ENCODE data around the gene NOL11. TPM values are rescaled to one million over a fixed set of nuclear protein-coding genes. Genes with fewer than 3 reads are reported as not detected.

The NOL11 gene
- total and polyA plus RNA-seq, 2 of the 4 experiments (the other 2 are of a cell fraction), result 26.2 to 58.3 TPM

- no peaks in the 10 kb centered on the region for H3K79me1 ChIP-seq (ENCODE audit: low read depth in 1 of 2, low read length in 2 of 2)
- in situ Hi-C loops (cut with MboI; ENCODE audit: low sequenced_read_pairs), result loop anchor here (5.0 kb wide), 1 partner anchor 313 kb away; no protein-coding TSS in a partner anchor
- ATAC-seq (ENCODE audit: low read depth) (no peak), DNase-seq (no peak)
- no peak overlapping the region for H3K9ac ChIP-seq (ENCODE audit: low read depth, low read length)
- H3K9me1 ChIP-seq (ENCODE audit: insufficient read depth, low read length), result 0 out of 2 replicates have a peak, but pooled peaks cover 4% of the 10 kb centered on the region
- H3K36me3 ChIP-seq (ENCODE audit: control insufficient read depth, insufficient read depth, low read length), result no peaks in the 10 kb centered on the region; the same call in 1 of the 2 replicates
- no peak overlapping the region for H3K14ac ChIP-seq (replicated peaks; ENCODE audit: low read depth, low read length)
- H3K18ac ChIP-seq (ENCODE audit: low read depth, low read length), result no peak overlapping the region
- TF ChIP-seq RFX5 (IDR thresholded peaks at IDR 0.05; ENCODE audit: low read depth, low read length), result no peak
- TF ChIP-seq POLR2A (IDR thresholded peaks at IDR 0.05; ENCODE audit: low read depth, low read length), result no peak
- TF ChIP-seq NFE2L2 (IDR thresholded peaks at IDR 0.05; ENCODE audit: low read depth, low read length), result no peak
- TF ChIP-seq FOS (IDR thresholded peaks at IDR 0.05; ENCODE audit: low read depth, low read length), result no peak
- TF ChIP-seq CHD1 (IDR thresholded peaks at IDR 0.05; ENCODE audit: low read depth, low read length), result no peak
- no peak overlapping the region for H3K4me3 ChIP-seq (ENCODE audit: insufficient read depth, low read depth, low read length)
- H3K9me3 ChIP-seq (ENCODE audit: control insufficient read depth, insufficient read depth, low read length), result no peaks in the 10 kb centered on the region
- H4K91ac ChIP-seq (ENCODE audit: insufficient read depth, low read depth, low read length), result no peak overlapping the region
- no peak overlapping the region for H4K5ac ChIP-seq (ENCODE audit: low read depth, low read length)
- no peak overlapping the region for H4K8ac ChIP-seq (ENCODE audit: low read depth in 2 of 2, low read length in 2 of 2)
- H2BK20ac ChIP-seq (ENCODE audit: low read depth, low read length), result no peak overlapping the region
- H2BK15ac ChIP-seq (ENCODE audit: low read depth, low read length), result no peak overlapping the region
- H3K56ac ChIP-seq (ENCODE audit: extremely low read depth, insufficient read depth, low read length), result no peak overlapping the region
- BruUV-seq (replicated peaks), result no TSS peak
- no peak overlapping the region for H2AFZ ChIP-seq (replicated peaks; ENCODE audit: low read length, poor library complexity)
- no peak overlapping the region for H2BK5ac ChIP-seq (ENCODE audit: low read depth, low read length, poor library complexity, severe bottlenecking)
- H3K4ac ChIP-seq (ENCODE audit: low read depth, low read length), result no peak overlapping the region
- H4K20me1 ChIP-seq (ENCODE audit: insufficient read depth, low read length), result no peaks in the 10 kb centered on the region
- ChIA-PET CTCF (interaction anchor here (2.7 kb wide), 1 partner anchor 310 kb away, joined by 9 read pairs; no protein-coding TSS in a partner anchor), POLR2A (ENCODE audit: unreplicated experiment) (no interaction called here)
- 100% methylated on average over 2 of the region's 3 CpGs; no CpG with 5 or more reads in 1 of the 2 experiments for whole genome bisulfite sequencing, 2 experiments (ENCODE audit: extremely low coverage in 2 of 2, insufficient read length in 1 of 2)
- H2BK120ac ChIP-seq (ENCODE audit: low read depth, low read length), result no peak overlapping the region
- H3K27me3 ChIP-seq (ENCODE audit: control insufficient read depth, insufficient read depth, low read length), result no peaks in the 10 kb centered on the region
- no peak overlapping the region for H2AK9ac ChIP-seq (replicated peaks; ENCODE audit: low read depth, low read length, poor library complexity)
- H3K4me1 ChIP-seq (ENCODE audit: control insufficient read depth, insufficient read depth, low read length), result no peaks in the 10 kb centered on the region
- no peak overlapping the region for H3K4me2 ChIP-seq (ENCODE audit: low read depth, low read length)
- no peak overlapping the region for H3K27ac ChIP-seq (ENCODE audit: insufficient read depth, low read length)
- H3K23ac ChIP-seq (ENCODE audit: low read depth, low read length), result no peak overlapping the region
- no peak overlapping the region for H2AK5ac ChIP-seq (ENCODE audit: low read depth, low read length)
- intact Hi-C loops (cut with micrococcal nuclease), result loop anchor here (10.0 kb wide), 1 partner anchor 211 kb away; no protein-coding TSS in a partner anchor
- dilution Hi-C loops (cut with HindIII; ENCODE audit: low sequenced_read_pairs, unreplicated experiment), result no loop called here
Measured at GRCh38 chr17:67685351-67685750, 32.4 kb upstream of the NOL11 start.
